BLaER1 (cell line): ENCODE results near the gene MRPL20.
"Not testable (repeated sequence)": the region's sequence is repeated elsewhere in the genome, so short reads cannot be mapped to it uniquely, and the experiment has no call there.

Experiments used
- H3K27ac ChIP-seq: shearing (Covaris generic); formaldehyde crosslinking; 2 replicates; pipeline ENCODE4 v1.8.1; 2022
- H3K27me3 ChIP-seq: shearing (Covaris generic); formaldehyde crosslinking; 2 replicates; pipeline ENCODE4 v1.8.1; 2022
- H3K36me3 ChIP-seq: shearing (Covaris generic); formaldehyde crosslinking; 2 replicates; pipeline ENCODE4 v1.8.1; 2022
- H3K4me1 ChIP-seq: shearing (Covaris generic); formaldehyde crosslinking; 2 replicates; pipeline ENCODE4 v1.8.1; 2022
- H3K4me2 ChIP-seq: shearing (Covaris generic); formaldehyde crosslinking; 2 replicates; pipeline ENCODE4 v1.8.1; 2022
- H3K4me3 ChIP-seq: shearing (Covaris generic); formaldehyde crosslinking; 2 replicates; pipeline ENCODE4 v1.8.1; 2022
- H3K9ac ChIP-seq: shearing (Covaris generic); formaldehyde crosslinking; 2 replicates; pipeline ENCODE4 v1.8.1; 2022
- H3K9me3 ChIP-seq: shearing (Covaris generic); formaldehyde crosslinking; 2 replicates; pipeline ENCODE4 v1.8.1; 2022
- H4K20me1 ChIP-seq: shearing (Covaris generic); formaldehyde crosslinking; 2 replicates; pipeline ENCODE4 v1.8.1; 2022
- Cebpa-rat ChIP-seq: shearing (Covaris generic); IDR thresholded peaks from 2 replicates; pipeline ENCODE4 v1.8.1; 2022

MRPL20 gene

DNA sequence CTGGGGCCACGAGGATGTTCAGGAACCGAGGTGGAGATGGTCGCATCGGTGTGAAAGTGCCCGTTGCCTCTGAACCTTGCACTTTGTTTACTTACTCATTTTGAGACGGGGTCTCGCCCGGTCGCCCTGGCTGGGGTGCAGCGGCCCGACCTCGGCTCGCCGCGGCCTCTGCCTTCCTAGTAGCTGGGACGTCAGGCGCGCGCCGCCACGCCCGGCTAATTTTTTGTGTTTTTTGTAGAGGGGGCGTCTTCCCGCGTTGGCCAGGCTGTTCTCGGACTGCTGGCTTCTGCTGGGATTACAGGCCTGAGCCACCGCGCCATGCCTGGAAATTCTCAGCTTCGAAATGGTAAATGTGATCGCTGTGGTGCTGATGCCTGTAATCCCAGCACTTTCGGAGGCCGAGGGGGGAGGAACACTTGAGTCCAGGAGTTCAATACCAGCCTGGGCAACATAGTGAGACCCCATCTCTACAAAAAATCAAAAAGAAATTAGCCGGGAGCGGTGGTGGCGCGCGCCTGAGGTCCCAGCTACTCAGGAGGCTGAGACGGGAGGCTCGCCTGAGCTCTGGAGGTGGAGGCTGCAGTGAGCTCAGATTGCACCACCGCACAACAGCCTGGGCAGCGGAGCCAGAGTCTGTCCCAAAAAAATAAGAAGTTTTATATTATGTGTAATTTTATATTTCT, 684 bp upstream of the MRPL20 start:
- H3K4me2 ChIP-seq = peak overlapping the region; percentile 92
- H3K9me3 ChIP-seq = peaks cover 25% of the 10 kb centered on the region
- peaks cover 71% of the 10 kb centered on the region for H3K36me3 ChIP-seq
- H3K4me1 ChIP-seq = peaks cover 34% of the 10 kb centered on the region
- H4K20me1 ChIP-seq = peaks cover 61% of the 10 kb centered on the region
- H3K9ac ChIP-seq = peak overlapping the region; percentile 88
- H3K27me3 ChIP-seq = no peaks in the 10 kb centered on the region
- H3K4me3 ChIP-seq = peak overlapping the region; percentile 81
- peak overlapping the region; percentile 92 for H3K27ac ChIP-seq
- TF ChIP-seq Cebpa-rat = no peak

DNA sequence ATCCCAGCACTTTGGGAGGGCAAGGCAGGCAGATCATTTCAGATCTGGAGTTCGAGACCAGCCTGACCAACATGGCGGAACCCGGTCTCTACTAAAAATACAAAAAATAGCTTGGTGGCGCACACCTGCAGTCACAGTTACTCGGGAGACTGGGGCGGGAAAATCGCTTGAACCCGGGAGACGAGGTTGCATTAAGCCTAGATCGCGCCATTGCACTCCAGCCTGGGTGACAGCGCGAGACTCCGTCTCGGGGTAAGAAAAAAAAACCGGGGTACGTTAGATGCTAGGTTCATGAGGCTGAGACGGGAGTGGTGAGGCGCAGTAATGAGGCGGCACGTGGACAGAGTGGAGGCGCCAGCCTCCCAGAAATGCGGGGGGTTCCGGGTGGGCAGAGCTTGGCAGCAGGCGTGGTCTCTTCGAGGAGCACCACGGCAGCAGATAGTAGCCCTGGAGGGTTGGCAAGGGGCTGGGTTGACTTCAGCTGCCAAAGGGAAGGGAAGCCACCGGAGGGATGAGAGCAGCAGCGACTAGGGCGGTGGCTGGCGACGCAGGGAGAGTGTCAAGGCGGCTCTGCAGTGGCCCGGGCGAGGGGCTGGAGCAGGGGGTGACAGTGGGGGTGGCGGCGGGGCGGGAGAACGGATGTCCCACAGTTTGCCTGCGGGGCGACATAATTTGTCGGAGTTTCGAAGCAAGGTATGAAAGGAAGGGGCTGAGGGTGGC, 832 bp downstream of the MRPL20 start:
- peak overlapping the region; percentile 88 for H3K9ac ChIP-seq
- H3K27ac ChIP-seq = peak overlapping the region; percentile 92
- peaks cover 76% of the 10 kb centered on the region for H4K20me1 ChIP-seq
- peaks cover 10% of the 10 kb centered on the region for H3K9me3 ChIP-seq
- TF ChIP-seq Cebpa-rat = no peak
- peak overlapping the region; percentile 92 for H3K4me2 ChIP-seq
- peaks cover 41% of the 10 kb centered on the region for H3K4me1 ChIP-seq
- H3K27me3 ChIP-seq = no peaks in the 10 kb centered on the region
- H3K36me3 ChIP-seq = peaks cover 74% of the 10 kb centered on the region
- H3K4me3 ChIP-seq = peak overlapping the region; percentile 81

DNA sequence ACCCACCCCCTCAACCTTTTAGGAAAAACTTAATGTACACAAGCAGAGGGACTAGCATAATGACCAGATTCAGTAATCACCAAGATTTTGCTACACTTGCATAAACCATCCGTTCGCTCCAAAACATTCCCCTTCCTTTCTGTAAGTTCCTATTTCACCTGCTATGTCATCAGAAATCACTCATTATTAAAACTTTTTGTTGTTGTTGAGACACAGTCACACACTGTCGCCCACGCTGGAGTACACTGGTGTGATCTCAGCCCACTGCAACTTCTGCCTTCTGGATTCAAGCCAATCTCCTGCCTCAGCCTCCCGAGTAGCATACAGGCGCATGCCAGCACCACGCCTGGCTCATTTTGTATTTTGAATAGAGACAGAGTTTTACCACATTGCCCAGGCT, 3.4 kb downstream of the MRPL20 start:
- Histone ChIP-seq H3K9ac (no peak overlapping the region), H3K27ac (no peak overlapping the region), H3K4me2 (no peak overlapping the region), H3K36me3 (peaks cover 63% of the 10 kb centered on the region), H4K20me1 (peaks cover 82% of the 10 kb centered on the region), H3K4me3 (no peak overlapping the region), H3K27me3 (no peaks in the 10 kb centered on the region), H3K9me3 (no peaks in the 10 kb centered on the region), H3K4me1 (peaks cover 47% of the 10 kb centered on the region)
- no peak for TF ChIP-seq Cebpa-rat

DNA sequence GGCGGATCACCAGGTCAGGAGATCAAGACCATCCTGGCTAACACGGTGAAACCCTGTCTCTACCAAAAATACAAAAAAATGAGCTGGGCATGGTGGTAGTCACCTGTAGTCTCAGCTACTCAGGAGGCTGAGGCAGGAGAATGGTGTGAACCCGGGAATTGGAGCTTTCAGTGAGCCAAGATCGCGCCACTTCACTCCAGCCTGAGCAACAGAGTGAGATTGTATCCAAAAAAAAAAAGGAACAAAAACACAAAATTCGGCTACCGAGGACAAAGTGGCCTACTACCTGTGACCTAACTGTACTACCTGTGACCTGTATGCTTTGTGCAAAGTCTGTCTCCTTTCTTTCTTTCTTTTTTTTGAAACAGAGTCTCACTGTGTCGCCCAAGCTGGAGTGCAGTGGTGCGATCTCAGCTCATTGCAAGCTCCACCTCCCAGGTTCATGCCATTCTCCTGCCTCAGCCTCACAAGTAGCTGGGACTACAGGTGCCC, 4.1 kb downstream of the MRPL20 start:
- peaks cover 44% of the 10 kb centered on the region for H3K4me1 ChIP-seq
- H3K9ac ChIP-seq, H3K4me3 ChIP-seq, H3K27ac ChIP-seq, H3K4me2 ChIP-seq, H3K27me3 ChIP-seq, H3K9me3 ChIP-seq: not testable (repeated sequence)
- peaks cover 66% of the 10 kb centered on the region for H3K36me3 ChIP-seq
- H4K20me1 ChIP-seq = peaks cover 75% of the 10 kb centered on the region

DNA sequence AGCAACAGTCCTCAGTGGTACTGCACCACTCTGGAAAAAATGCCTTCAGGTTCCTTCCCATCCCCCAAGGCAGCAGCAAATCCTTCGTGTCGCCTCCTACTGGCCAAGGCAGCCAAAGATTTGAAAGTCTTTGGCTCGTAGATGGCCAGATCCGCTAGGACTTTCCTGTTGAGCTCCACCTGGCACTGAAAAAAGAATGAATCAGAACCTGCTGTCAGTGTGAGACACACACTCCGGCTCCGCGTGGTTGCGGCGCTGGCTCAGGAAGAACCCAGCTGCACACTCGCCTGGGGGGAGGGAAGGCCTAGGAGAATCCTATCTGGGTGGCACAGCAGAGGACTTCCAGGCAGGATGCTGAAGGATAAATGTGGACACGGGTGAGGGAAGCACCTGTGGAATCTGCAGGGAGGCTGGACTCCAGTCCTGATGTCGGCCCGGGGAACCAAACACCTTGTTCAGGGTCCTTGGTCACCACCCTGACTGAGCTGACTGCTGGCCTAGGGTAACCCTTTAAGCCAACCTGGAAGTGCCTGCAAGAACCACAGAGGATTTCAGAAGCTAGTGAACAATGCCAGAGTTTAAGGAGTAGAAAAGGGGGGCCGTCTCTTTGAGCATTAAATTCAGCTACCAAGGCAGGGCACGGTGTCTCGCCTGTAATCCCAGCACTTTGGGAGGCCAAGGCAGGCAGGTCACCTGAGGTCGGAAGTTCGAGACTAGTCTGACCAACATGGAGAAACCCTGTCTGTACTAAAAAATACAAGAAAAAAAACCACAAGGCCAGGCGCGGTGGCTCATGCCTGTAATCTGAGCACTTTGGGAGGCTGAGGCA, 4.8 kb downstream of the MRPL20 start:
- Histone ChIP-seq H3K36me3 (peaks cover 73% of the 10 kb centered on the region), H3K9me3 (no peaks in the 10 kb centered on the region), H4K20me1 (peaks cover 73% of the 10 kb centered on the region), H3K9ac (no peak overlapping the region), H3K27ac (no peak overlapping the region), H3K27me3 (no peaks in the 10 kb centered on the region), H3K4me3 (no peak overlapping the region), H3K4me1 (peaks cover 49% of the 10 kb centered on the region), H3K4me2 (peak overlapping the region; percentile 99; the same call in 1 of the 2 replicates)
- TF ChIP-seq Cebpa-rat = no peak

DNA sequence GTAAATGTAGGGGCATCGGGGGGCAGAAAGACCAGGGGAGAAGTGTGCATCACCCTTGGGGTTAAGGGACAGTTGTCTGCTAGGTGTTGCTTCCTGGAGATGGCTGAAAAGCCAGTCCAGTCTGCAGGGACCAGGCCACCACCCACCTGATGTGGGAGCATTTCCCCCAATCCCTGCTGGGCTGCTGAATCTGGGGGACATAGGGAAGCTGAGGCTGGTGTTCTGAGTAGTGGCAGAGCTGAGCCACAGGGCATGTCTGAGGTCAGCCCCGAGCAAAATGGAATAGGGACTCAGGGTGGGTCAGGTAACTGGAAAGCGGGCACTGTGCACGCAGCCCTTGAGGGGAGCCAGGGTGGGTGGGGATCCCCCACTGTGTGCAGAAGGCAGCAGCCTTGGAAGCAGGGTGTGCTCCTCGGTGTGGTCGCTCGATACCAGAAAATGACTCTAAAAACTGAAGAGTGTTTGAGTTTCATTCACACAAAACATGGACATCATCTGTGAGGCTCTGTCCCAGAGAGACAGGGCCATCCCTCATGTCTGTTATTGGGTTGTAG, 5.6 kb downstream of the MRPL20 start:
- Histone ChIP-seq H3K4me3 (0 out of 2 replicates have a peak overlapping the region, but pooled peaks have one; percentile 99), H3K27me3 (no peaks in the 10 kb centered on the region), H3K9ac (no peak overlapping the region), H3K27ac (no peak overlapping the region), H3K4me1 (peaks cover 55% of the 10 kb centered on the region), H3K4me2 (peak overlapping the region; percentile 99), H4K20me1 (peaks cover 78% of the 10 kb centered on the region), H3K9me3 (no peaks in the 10 kb centered on the region), H3K36me3 (peaks cover 80% of the 10 kb centered on the region)
- no peak for TF ChIP-seq Cebpa-rat

DNA sequence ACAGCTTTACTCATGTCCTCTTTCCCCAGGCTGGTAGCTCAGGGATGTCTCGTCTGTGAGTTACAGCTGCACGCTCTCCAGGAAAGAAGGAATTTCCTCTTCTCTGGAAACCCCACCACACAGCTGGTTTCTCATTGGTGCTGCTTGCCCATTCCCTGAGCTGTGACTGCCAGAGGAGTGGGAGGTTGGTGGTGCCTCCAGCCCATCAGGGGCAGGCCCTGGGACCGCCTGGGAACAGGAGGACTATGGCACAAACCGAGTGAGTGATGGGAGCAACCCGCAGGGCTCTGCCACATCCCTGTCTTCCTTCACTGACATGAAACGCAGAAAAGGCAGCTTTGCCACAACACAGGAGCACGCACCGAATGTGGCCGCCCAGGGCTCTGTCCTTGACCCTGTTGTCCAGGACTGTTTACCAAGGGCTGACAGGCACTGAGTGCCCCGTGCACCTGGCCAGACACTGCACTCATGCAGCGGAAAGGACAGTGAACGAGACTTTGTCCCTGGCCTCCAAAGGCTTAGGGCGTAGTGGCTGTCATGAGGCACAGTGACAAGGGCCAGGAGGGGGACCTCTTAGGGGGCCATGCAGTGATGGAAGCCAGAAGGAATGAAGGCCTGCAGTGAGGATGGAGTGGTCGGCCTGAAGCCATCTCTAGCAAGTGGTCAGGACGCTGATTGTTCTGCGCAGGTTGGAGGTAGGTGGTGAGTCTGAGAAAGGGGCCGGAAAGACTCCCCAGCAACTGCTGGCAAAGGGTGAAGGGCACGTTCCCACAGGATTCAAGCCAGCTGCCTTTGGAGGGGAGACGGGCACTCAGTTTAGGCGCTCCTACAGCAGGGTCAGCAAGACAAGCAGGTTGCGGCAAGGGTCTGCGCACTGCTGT, 6.3 kb downstream of the MRPL20 start:
- no peaks in the 10 kb centered on the region for H3K9me3 ChIP-seq

DNA sequence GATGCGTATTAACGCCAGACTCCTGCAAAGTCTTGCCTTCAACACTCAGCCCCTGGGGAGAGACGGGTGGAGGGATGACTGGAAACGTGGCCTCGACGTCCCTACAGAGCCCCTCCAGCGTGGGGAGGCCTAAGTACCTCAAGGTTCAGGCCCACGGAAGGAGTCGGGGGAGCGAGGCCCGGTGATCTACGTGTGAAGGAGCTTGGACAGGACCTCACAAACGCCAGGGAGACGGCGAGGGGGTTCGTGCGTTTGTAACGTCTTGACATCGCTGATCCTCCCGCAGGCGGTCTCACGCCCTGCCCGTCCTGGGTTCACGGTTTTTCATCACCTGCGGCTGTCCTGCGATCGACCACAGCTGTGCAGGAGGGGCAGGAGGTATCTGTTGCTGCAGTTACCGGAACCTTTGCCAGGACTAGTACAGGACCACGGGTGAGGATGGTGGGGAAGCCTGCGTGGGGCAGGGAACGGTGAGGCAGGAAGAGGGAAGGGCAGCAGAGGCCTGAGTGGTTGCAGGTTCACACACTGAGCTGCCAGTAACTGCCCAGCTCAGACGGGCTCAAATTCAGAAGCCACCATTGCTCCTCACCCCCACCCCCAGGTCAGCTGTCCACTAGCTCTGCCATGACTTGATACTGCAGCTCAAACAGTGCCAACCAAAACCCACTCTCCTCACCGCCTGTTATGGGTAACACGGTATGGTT, 7.1 kb downstream of the MRPL20 start:
- no peak for TF ChIP-seq Cebpa-rat
- Histone ChIP-seq H3K4me1 (peaks cover 40% of the 10 kb centered on the region), H3K4me2 (peak overlapping the region; percentile 99), H4K20me1 (peaks cover 74% of the 10 kb centered on the region), H3K27me3 (no peaks in the 10 kb centered on the region), H3K27ac (peak overlapping the region; percentile 97), H3K9me3 (no peaks in the 10 kb centered on the region), H3K9ac (peak overlapping the region; percentile 99), H3K36me3 (peaks cover 82% of the 10 kb centered on the region), H3K4me3 (peak overlapping the region; percentile 99)

More for the DNA sequence above, 6.3 kb downstream of the MRPL20 start:
- H3K4me3 ChIP-seq = peak overlapping the region; percentile 99
- peaks cover 48% of the 10 kb centered on the region for H3K4me1 ChIP-seq
- peaks cover 74% of the 10 kb centered on the region for H4K20me1 ChIP-seq
- H3K36me3 ChIP-seq = peaks cover 82% of the 10 kb centered on the region
- peak overlapping the region; percentile 99 for H3K4me2 ChIP-seq
- peak overlapping the region; percentile 99 for H3K9ac ChIP-seq
- peak overlapping the region; percentile 97 for H3K27ac ChIP-seq
- no peak for TF ChIP-seq Cebpa-rat
- no peaks in the 10 kb centered on the region for H3K27me3 ChIP-seq
